IPS-18c (cell line): ENCODE measurements around the gene MEX3B.
A peak's percentile ranks its signal among the peaks of the same experiment; 100 is the strongest.
"Not testable (repeated sequence)": the region's sequence is repeated elsewhere in the genome, so short reads cannot be mapped to it uniquely, and the experiment has no call there.

Experiments
- H3K4me3 ChIP-seq: 2 replicates; pipeline ENCODE4 v1.7.0; 2013; ENCODE audit warnings: low read depth, mild to moderate bottlenecking, low read length, moderate library complexity; ENCODE audit not compliant: insufficient read depth
- H3K9me3 ChIP-seq: one replicate; pipeline ENCODE4 v1.6.1; 2013; ENCODE audit warnings: mild to moderate bottlenecking, low read length, moderate library complexity; ENCODE audit not compliant: control insufficient read depth, insufficient read depth

Gene MEX3B

DNA sequence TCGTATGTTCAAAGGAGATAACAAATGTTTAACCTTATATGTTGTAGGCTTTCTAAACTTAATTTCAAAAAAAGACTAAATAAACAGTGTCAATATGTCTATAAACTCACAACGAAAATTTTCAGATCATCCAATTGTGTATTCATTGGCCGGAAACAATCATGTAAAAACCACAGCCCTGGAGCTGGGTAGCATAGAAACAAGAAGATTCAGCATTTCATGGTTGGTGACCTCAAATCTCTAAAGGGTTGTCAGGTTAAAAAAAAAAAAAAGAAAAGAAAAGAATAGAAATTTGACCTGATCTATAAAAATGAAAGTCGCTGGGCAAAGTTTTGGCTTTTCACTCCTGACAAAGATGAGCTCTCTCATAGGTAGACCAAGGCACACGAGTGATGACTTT lies 13.9 kb downstream of the MEX3B start:
- no peaks in the 10 kb centered on the region for H3K9me3 ChIP-seq
- no peak overlapping the region for H3K4me3 ChIP-seq

DNA sequence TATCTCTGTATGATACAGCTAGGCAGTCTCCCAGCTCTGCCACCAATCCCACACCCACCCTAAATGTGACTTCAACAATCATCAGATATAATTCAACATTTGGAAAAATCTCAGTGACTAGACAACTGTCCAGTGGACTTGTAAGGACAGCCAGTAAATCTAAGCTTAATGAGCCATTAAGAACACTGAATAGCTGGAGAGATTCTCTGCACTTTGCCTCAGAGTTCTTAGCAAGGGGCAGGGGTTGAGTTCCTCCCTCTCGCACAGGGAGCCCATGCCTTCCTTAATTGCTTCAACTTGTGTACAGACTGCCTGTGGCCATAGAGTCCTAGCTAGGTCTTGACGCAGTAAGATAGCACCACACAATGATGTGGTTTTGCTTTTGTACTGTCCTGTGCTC lies 15.6 kb downstream of the MEX3B start:
- Histone ChIP-seq H3K9me3 (no peaks in the 10 kb centered on the region), H3K4me3 (no peak overlapping the region)

DNA sequence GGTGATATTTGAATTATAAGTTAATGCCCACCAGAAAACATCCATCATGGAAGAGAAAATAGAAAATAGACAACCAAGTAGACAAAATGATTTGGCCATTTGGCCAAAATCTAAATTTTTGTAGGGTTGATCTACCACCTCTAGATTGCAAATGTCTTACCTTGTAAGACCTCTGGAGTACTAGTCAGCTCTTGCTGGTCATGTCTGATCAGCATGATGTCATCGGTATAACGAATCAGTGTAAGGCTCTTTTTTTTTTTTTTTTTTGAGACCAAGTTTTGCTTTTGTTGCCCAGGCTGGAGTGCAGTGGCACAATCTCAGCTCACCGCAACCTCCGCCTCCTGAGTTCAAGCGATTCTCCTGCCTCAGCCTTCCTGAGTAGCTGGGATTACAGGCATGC lies 17.7 kb downstream of the MEX3B start:
- H3K4me3 ChIP-seq, H3K9me3 ChIP-seq: not testable (repeated sequence)

DNA sequence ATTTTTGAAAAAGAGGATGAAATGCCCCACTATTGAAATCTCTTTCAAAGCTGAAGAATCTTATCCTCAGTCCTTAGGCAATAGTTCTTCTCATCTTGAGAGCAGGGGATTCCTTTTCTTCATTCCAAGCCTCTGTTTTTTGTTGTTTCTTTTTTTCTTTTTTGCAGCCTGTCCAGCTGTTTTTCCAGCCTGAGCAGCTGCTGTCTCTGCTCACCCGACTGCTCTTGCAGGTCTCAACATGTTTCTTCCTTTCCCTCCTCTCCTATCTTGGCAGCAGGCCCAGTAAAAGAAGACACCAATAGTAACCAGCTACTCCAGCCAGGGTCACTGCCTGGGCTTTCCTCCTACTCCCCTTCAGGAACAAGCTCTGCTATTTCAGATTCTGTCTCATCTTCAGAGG lies 23.8 kb downstream of the MEX3B start:
- no peaks in the 10 kb centered on the region for H3K9me3 ChIP-seq
- H3K4me3 ChIP-seq, result no peak overlapping the region

DNA sequence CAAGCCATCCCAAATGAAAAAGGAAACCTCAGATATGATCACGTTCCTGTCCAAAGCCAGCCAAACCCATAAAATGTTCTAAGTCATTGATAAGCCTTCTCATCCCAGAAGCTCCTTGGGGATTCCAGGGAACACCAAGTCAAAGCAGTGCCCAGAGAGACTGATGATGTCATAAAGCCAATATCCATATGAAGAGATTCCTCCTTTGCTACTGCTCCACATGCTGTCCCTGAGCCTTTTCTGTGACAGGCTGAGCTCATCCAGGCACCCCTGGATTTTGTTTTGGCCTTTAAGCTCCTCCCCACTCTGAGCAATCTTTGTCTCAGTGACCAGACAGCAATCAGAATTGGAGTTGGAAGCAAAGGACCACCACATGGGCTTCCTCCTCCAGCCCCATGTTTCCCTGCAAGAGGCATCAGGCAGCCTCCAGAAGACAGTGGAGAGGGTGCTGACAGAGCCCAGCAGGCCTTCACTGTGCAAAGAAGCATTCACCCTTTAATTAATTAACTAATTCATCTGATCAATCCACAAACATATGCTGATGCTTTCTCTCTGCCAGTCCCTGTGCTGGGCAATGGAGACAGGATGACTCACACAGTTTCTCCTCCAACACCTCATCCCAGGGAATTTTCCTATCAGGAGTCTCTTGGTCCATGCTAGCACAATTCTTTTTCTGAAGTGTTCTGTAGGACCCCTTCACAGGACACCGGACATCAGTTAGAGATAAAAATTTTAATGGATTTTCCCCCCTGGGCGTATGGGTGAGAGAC lies 25.0 kb downstream of the MEX3B start:
- Histone ChIP-seq H3K9me3 (no peaks in the 10 kb centered on the region), H3K4me3 (no peak overlapping the region)

DNA sequence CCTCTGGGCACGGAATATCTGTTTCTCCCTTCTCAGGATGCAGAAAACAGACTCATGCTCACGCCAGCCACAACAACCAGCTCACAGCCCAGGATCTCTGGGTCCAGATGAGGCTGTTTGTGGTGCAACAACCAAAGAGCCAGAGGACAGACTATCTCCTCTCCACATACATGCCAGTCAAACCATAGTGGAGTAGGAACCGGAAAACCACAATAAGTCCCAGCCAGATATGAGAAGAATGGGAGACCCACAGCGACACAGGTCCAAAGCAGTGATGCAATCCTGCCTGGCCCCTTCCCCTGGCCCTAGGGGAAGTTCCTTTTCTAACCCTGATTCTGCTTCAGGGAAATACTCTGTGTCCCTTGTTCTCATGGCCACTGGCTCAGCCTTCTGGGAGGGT lies 27.6 kb downstream of the MEX3B start:
- Histone ChIP-seq H3K9me3 (no peaks in the 10 kb centered on the region), H3K4me3 (no peak overlapping the region)

DNA sequence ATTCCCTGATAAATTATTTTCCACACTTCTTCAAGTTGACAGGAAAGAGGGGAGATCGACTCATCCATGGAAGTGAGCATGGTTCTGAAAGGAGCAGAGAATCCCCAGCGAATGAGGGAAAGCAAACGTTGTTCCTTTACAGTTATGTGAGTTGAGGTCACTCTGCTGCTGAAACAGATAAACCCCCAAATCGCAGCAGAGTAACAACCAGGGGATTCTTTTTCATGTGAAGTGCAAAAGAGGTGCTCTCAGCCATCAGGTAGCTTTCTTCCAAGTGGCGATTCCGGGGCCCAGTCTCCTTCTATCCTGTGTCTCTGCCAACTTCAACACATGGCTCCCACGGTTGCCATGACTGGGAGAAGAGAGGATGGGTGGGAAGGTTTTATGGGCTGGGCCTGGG lies 28.2 kb downstream of the MEX3B start:
- H3K9me3 ChIP-seq, result no peaks in the 10 kb centered on the region

DNA sequence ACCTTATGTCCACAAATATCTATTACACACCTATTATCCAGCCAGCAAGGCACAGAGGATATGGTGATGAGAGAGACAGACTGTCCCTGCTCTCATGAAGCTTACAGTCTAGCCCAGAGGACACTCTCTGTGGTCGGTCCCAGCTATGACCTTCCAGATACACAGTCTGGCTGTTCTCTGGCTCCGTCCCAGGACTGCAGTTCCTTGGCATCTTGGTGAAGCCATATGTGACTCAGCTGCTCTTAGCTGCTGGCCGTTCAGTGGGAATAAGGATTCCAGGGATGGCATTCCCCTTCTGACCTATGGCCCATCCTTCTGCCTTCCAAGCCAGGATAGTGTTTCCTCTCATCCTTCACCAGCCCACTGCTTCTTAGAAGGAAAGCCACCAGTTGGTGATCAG lies 30.8 kb downstream of the MEX3B start:
- H3K9me3 ChIP-seq, result no peaks in the 10 kb centered on the region
- H3K4me3 ChIP-seq, result no peak overlapping the region

More for the DNA sequence above, 28.2 kb downstream of the MEX3B start:
- no peak overlapping the region for H3K4me3 ChIP-seq

DNA sequence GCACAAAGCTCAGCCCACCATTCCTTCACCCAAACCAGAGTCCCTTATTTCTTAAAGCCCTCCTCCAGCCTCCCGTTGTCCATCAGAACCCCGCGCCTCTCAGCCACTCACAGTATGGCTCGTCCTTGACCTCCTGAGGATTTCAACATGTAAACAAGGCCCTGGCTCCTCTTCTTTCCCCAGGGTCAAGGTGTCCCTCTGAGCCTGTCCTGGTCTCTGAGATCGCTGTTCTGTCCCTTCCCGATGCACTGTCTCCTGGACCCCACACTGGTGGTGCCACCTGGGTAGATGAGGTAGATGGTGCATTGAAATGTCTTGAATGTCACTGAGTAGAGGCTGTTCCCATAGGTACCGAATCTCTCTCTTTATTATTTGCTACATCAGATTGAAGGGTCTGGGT lies 32.9 kb downstream of the MEX3B start:
- H3K9me3 ChIP-seq, result no peaks in the 10 kb centered on the region

DNA sequence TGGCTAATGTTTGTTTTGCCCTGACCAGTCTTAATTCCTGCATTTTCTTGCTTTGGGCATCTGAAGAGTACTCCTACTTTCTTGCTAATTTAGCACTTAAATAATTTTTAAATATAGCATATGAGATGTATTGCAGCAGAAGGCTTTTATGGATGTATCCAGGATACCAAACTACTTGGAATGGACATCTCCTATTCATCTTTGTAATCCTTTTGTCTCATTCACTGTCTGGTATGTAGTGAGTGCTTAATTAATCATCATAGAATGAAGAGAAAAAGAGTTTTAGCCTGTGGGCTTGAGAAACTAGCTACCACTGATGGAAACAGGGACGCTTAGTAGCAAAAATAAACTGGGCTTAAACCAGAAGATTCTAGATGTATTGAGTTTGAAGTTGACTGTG lies 40.6 kb downstream of the MEX3B start:
- Histone ChIP-seq H3K4me3 (no peak overlapping the region), H3K9me3 (no peaks in the 10 kb centered on the region)

More for the DNA sequence above, 32.9 kb downstream of the MEX3B start:
- H3K4me3 ChIP-seq, result no peak overlapping the region

DNA sequence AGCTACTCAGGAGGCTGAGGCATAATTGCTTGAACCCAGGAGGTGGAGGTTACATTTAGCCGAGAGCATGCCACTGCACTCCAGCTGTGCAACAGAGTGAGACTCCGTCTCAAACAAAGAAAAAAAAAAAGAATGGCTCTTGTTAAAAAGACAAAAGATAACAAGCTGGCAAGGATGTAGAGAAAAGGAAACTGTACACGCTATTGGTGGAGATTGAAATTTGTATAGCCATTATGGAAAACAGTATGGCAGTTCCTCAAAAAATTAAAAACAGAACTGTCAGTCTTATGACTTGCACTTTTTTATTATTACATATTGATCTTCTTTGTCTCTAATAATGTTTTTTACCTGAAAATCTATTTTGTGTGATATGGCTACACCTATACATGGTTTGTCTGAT lies 41.9 kb downstream of the MEX3B start:
- H3K4me3 ChIP-seq, result no peak overlapping the region
- no peaks in the 10 kb centered on the region for H3K9me3 ChIP-seq

DNA sequence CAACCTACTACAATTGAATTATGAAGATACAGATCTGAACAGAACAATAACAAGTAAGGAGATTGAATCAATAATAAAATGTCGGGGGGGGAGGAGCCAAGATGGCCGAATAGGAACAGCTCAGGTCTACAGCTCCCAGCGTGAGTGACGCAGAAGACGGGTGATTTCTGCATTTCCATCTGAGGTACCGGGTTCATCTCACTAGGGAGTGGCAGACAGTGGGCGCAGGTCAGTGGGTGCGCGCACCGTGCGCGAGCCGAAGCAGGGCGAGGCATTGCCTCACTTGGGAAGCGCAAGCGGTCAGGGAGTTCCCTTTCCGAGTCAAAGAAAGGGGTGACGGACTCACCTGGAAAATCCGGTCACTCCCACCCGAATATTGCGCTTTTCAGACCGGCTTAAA lies 50.7 kb downstream of the MEX3B start:
- H3K4me3 ChIP-seq, result peak overlapping the region; percentile 41; the same call in 1 of the 2 replicates

DNA sequence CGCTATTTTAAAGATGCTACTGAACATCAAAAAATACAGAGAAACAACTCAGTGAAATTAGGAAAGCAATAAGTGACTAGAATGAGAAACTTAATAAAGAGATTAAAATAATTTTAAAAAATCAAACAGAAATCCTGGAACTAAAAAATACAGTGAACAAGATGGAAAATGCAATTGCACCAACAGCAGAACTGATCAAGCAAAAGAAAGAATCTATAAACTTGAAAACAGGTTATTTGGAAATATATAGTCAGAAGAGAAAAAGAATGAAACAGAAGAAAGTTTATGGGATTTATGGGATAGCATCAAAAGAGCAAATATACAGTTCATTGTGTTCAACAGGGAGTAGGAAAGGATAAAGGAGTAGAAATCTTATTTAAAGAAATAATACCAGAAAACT lies 53.3 kb downstream of the MEX3B start:
- Histone ChIP-seq H3K4me3 (no peak overlapping the region), H3K9me3 (no peaks in the 10 kb centered on the region)

More for the DNA sequence above, 50.7 kb downstream of the MEX3B start:
- not testable (repeated sequence) for H3K9me3 ChIP-seq
